OCI-M2 (cell line): Measurements from ENCODE around the gene KCNT2.

Experiments used
- DNase-seq: peaks from one replicate; lab custom pipeline; 2025; ENCODE audit not compliant: unreplicated experiment; lab: John Stamatoyannopoulos, UW

Gene KCNT2

DNA sequence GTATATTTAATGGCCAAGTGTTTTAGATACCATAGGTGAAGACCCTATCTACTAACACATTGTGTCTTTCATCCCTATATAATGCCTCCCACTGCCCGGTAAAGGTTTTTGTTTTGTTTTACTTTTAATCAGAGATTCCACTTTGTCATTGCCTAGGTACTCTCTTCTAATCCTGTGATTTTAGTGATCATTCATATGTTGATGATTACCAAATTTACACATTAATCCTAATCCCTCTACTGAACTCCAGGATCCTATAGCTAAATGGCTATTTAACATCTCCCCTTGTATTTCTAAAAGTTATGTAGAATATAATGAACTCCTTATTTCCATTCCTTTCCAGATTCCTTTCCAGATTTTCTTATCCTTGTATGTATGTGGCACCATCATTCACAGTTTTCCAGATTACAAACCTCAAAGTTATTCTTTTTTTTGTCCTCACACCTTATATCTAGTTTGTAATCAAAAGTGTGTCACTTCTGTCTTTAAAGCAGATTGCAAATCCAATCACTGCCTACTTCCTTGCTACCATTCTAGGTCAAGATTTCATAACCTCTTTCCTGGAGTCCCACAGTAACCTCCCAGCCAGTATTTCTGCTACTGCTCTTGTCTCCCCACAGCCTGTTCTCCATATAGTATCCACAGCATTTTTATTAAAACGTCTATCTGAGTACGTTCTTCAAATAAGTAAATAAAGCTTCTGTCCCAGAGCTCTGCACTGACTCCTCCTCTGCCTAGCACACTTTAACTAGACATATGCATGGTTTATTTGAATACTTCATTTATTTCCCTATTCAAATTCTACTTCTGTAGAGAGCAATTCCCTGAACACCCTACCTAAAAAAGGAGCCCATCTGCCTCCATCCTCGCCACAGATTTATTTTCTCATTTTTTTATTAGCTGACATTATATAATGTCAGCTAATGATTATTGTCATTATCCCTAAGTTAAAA, 157.8 kb downstream of the KCNT2 start:
- no peak for DNase-seq

DNA sequence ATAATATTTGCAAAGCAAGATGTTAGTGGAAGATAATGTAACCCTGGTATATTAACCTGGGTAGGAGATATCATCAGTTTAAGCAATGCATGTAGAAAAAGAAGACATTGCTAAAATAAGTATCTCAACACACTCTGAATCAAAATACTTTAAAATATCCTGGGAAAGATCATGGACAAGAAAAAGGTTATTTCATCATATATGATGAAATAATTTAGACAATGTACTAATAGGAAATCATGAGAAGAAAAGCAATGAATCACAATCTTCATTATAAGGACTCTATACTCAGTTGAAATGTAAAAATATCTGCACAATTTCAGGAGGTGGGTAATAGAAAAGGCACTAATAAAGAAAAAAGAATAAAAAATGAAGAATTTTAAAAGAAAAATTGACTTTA, 158.8 kb downstream of the KCNT2 start:
- no peak for DNase-seq

DNA sequence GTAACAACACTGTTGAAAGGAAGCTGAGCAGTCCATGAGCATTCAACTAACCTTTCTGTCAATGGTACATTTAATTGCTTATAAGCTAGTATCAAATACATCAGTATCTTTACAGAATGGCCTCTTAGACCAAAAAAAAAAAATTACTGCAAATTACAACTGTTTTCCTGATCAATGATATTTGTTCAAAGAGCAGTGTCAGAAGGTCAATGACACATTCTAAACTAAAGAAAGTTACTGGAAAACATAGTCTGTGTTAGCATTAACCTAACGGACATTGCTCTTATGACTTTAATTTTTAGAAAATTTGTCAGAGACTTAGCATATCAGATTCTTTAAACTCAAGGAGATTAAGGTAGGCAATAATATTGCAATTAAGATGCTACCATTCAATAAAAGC, 162.5 kb downstream of the KCNT2 start:
- DNase-seq: no peak

DNA sequence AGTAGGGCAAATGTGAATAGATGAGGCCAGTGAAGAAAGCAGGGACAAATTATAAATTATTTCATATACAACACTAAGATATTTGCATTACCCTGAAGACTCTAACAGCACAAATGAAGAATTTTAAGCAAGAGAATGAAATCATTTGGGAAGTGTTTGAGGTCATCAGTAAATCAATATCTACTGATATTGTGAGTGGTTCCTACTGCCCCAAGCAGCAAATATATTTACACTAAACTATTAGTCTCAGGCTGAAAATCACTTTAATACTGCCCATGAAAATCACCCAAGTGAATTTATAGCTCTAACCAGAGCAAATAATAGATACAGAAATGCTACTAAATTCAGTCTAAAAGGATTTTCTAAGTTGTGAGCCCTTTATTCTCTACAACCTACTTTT, 163.6 kb downstream of the KCNT2 start:
- DNase-seq: no peak

DNA sequence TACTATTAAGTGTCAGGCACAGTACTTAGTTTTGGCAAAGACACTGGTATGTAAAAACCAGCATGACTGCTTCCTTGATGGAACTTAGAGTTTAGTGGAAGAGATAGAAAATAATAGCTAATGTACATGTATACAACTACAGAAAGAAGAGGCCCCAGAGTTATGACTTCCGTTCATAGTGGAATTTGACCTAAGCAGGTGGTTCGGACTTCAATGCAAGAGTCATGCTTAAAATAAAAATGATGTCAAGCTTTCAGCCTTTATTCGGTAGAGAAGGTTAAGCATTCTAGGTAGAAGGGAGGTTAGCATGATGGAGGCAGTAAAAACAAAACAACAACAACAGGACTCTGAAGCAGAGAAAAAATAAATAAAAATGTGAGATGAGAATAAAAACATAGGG, 165.9 kb downstream of the KCNT2 start:
- no peak for DNase-seq

DNA sequence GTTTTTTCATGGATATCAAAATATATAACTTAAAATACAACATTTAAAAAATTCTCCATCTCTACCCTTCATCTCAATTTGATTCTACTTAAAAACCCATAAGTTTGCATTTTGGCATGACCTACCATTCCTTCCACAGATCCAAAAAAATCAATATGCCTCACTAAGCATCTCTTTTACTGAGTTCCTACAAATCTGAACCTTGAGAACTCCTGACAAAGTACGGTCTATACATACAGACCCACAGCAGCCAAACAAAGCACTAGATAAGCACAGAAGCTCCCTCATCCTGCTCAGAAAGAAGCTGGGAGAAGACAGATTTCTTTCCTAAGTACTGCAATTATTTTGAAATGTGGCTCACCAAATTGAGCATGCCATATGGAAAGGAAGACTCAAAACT, 167.5 kb downstream of the KCNT2 start:
- no peak for DNase-seq

DNA sequence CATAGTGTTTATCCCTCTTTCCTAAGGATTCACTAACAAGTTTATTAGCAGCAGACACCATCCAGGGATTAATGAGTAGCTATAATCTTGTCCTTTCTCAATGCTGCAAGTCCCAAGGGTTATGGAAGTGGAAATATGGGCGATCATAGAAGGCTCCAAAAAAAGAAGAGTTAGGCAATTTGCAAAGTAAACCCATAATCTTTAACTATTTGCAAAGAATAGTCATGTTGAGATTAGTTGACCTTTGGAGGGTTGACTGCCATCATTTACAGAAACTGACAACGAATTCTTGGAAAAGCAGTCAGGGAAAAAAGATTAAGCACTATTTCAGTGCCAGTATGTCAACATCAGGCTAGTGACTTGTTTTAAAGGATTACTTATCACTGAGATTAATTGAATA, 169.9 kb downstream of the KCNT2 start:
- no peak for DNase-seq

DNA sequence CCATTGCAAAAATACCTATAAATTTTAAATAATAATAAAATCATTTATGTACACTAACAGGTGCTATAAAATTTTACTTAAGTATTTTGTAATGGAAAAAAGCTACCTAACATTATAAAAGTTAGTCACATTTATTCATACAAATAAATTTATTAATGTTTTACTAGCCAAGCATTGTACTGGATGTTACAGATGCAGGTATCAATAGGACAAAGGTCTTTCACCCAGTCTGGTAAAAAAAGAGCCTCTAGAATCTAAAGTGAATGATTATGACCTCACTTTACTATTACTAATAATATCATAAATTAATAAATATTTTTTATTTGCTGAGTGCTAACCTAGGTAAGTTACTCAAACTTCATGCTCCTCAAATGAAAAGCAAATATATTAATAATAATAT, 170.6 kb downstream of the KCNT2 start:
- no peak for DNase-seq

DNA sequence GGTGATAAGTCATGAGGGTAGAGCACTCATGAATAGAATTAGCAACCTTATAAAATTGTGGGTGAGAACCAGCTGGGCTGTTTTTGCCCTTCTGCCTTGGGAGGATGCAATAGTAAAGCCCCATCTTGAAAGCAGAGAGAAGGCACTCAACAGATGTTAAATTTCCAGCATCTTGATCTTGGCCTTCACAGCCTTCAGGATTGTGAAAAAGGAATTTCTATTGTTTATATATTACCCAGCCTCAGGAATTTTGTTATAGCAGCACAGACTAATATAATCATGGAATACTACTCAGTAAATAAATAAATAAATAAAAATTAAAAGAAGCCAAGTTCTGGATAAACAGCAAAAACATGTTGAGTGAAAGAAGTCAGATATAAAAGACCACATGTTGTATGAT, 175.2 kb downstream of the KCNT2 start:
- no peak for DNase-seq

DNA sequence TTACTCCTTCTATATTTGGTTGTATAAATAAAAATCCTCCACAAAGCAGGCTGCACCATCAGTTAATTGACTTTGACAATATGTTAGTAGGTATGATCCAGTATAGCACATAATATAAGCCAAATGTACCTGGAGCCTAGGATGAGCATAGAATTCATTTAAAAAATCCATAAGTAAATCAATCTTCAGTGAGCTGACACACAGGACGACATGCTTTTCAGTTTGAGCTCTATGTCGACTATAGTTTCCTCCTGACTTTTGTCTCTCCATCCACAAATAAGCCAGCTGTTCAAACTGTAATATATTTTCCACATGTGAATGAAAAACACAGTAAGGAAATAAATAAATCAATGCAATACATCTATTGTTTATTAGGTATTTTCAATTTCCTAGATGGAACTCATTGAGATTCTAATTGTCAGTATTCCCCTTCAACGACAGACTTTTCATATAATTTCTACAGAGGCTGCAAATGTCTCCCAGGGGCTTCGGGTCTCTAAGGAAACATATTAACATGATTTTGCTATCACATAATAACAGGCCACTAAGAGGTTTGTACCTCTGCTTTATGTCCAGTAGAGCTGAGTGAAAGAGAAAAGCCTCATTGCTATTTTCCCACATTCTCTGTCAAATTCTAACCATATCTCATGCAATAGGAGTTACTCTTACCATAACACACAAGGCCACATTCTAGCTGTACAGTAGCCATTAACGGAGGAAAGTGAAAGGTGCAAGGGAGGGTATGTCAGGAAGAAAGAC, 180.1 kb downstream of the KCNT2 start:
- no peak for DNase-seq

DNA sequence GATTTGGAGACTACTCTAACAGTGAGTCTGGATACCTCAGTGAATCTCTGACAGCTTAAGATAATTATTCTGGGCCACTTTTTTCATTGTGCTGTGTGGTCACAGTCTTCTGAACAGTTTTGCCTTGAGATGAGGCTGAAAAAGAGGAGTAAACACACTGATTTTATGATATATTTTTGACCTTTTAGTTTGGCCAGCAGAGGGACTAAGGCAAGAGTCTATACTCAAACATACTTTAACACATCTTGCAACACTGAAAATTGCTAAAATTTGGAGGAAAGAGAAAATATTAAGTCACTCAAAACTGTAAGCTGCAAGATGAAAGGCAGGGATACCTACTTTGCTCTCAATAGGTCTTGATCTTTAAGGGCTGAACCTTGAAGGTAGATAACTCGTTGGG, 182.7 kb downstream of the KCNT2 start:
- DNase-seq: no peak

DNA sequence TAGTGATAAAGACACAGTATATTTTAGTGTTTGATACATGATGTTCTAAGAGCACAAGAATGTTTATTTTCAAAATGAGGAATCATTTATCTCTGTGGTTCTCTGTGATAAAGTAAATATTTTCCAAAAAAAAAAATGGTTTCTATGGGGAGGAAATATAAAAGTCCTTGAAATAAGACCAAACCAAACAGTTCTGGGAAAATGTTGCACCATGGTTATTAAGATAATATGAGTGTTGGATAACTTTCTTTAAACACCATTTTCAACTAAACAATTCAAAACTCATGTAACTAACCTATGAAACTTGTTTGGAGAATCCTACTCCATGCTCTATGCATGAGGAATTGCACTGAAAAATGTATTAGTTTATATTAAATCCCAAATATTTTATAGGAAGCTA, 184.6 kb downstream of the KCNT2 start:
- DNase-seq: no peak

DNA sequence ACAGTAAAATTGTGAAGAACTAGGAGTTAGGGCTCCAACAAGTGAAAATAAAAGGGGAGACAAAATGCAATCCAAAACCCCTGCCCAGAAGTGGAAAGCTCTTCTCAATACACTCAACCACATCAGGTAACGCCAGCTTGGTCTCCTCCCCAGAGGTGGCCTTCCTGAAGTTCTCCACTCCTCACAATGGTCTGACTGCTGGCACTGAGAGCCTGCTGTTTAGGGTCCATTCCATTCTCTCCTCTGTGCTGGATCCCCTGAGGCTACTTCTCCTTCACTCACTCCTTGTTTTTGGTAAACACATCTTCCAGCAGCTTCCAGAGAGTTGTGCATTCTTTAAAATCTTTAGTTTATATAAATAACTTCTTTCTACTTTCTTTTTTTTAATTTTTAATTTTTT, 189.5 kb downstream of the KCNT2 start:
- no peak for DNase-seq

DNA sequence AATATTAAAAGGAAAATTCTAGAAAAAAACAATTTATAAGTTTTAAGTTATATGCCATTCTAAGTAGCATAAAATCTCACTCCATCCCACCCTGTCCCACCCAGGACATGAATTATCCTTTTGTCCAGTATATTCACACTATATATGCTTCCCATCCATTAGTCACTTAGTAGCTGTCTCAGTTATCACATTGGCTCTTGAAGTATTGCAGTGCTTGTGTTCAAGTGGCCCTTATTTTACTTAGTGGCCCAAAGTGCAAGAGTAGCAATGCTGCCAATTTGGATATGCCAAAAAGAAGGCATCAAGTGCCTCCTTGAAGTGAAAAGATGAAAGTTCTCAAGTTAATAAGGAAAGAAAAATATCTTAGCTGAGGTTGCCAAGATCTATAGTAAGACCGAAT, 192.3 kb downstream of the KCNT2 start:
- no peak for DNase-seq

DNA sequence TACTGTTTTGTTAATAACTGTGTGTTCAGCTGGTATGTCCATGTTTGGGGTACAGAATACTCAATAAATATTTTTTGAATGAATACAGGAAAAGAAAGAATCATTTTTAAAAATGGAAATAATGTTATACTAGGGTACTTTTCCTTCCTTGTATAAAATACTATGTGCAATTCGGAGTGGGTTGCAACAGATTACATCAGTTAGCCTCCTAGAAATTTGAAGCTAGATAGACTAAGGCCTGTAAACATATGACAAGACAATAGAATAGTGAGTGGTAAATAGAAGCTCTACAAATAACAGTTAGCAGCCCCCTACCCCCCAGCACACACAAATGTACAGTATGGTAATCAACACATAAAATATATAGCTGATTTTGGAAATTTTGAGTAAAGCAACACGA, 195.9 kb downstream of the KCNT2 start:
- no peak for DNase-seq

DNA sequence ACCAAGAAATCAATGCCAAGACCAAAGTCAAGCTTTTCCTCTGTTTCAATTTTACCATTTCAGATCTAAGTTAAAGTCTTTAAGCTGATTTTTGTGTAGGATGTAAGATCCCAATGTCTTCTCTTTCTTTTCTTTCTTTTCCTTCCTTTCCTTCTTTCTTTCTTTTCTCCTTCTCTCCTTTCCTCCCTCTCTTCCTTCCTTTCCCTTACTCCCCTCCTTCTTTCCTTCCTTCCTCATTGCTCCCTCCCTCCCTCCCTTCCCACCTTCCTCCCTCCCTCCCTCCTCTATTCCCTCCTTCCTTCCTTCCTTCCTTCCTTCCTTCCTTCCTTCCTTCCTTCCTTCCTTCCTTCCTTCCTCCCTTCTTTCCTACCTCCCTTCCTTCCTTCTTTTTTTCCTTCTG, 197.5 kb downstream of the KCNT2 start:
- DNase-seq: no peak

DNA sequence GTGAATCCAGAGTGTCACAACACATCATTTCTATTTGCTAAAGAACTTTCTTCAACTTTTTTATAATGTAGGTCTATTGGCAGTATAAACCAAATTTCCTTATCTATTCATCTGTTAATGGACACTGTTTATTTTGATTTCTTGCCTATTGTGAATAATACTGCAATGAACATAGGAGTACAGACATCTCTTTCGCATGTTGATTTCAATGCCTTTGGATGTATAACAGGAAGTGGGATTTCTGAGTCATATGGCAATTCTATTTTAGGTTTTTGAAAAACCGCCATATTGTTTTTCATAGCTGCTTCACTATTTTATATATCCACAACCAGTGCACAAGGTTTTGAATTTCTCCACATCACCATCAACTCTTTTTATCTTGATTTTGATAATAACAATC, 198.7 kb downstream of the KCNT2 start:
- DNase-seq: no peak

DNA sequence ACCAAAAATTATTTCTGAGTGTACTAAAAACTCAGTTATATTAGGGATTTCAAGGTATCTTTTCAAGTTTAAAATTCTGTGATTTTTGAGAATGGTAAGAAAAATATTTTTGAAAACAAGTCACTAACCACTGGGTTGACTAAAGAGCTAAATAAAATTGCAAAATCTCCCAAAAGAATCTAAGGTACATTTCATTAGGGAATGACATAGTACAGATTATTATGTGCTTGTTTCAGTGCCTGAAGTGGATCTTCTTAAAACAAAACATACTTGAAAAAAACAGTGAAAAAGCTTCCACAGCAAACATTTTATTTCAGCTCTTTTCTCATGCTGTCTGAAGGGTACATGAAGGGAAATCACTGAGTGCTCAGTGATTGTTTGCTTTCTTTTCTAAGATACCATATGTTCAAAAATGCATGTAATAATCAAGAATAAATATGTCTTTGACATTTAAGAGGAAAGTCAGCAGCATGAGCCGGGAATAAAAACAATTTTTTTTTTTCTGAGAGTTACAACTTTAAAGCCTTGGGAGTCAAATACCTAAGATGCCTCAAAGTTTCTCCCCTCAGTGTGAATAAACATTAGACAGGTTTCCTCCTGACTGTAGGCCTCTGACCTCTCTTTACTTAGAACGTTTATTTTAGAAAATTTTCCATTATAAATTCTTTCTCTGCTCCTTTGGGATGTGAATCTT, 200.7 kb downstream of the KCNT2 start:
- DNase-seq: no peak

DNA sequence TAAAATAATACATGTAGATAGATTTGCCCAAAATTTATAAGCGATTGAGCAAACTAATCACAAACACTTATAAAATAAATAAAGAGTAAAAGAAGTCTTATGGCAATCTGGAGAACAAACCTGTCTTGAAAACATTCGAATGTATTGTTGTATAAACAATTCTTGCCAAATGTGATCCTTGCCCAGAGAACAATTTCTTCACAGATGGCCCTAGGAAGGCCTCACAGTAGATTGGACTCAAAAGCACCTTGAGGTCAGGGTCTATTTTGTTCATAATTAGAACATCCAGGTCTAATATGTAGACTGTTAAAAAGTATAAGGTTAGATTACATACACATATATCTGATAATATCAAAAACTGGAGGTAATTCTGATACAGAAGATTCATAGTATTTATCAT, 202.4 kb downstream of the KCNT2 start:
- DNase-seq: no peak

DNA sequence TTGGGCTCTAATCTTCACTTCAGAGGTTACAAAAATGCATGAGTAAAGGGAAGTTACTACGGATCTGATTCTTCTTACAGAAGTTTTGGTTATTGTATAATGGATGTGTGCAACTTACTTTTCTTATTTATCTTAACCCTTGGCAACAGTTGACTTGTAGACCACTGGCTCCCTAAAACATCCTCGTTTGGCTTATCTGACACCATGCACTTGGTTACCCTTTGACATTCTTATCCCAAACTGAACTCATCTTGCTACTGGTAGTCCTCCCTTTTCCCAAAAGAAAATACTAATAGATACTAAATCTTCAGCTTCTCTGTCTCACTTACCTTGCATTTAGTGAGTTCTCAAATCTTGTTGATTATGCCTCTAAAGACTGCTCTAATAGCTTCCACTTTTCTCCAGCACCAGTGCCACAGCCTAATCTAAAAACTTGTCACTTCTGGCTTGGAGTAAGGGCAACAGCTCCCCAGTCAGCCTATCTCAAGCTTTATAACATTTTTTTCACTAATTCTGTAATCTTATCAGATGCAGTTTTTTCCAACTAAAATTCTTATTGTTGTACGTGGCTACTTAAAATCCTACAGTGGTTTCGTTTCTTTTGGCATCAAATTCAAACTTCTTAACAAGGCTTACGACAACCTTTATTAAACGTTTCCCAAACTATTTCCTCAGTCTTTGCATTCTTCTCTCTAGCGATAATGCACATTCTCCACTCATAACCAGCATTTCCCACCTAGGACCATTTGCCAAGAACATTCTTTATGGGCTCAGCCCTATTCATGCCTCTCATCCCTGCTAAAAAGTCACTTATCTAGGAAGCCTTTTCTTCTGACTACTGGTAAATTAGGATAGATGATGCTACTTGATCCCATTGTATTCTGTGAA, 204.2 kb downstream of the KCNT2 start:
- DNase-seq: no peak

DNA sequence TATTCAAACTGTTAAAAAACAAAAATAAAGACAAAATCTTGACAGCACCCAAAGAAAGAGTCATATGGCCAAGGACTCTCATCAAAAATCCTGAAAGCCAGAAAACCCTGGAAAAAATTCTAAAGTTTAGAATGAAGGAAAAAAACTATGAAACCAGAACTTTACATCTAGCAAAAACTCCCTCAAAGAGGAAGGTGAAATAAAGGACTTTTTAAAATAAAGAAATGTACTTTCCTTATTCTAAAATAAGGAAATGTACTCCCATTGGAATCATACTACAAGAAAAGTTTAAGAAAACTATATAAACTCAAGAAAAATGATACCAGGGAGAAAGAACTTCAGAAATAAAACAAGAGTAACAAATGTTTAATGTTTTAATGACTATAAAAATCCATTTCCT, 206.3 kb downstream of the KCNT2 start:
- DNase-seq: no peak
